Pancreas (tissue), 10 donors: ENCODE results near the gene DPYSL4. TPM values are rescaled to one million over a fixed set of nuclear protein-coding genes. Genes with fewer than 3 reads are reported as not detected.
A peak's percentile ranks its signal among the peaks of the same experiment; 100 is the strongest.

Source experiments
- ATAC-seq, 4 donors: fragments of 200-7000 bp; cut with Tn5 transposase; one replicate each; pipeline versions ENCODE4 v1.8.0 to v1.9.1; 2020; ENCODE audit warnings: mild to moderate bottlenecking in 4 of 4, moderate library complexity in 4 of 4
- DNase-seq, 6 donors: peaks; one replicate each; pipeline ENCODE4 v3.0.0-alpha.2; 2020
- FAIRE-seq: peaks from 2 replicates; lab custom pipeline; 2012; peaks lifted over from hg19 to GRCh38; lab: Jason Lieb, UNC
- H3K27ac ChIP-seq, 4 donors: fragments of 200-600 bp; sonication (generic); 1 replicate in 3 of 4; 2 replicates in 1 of 4; pipeline versions ENCODE4 v1.5.0 to v1.8.0; 2020
- H3K27me3 ChIP-seq, 4 donors: fragments of 200-600 bp; one replicate each; pipeline ENCODE4 v1.8.0; 2021
- H3K36me3 ChIP-seq, 3 donors: fragments of 200-600 bp; sonication (generic) in 1 of 3; one replicate each; pipeline versions ENCODE4 v1.5.0 to v1.8.0; 2020 to 2021
- H3K4me1 ChIP-seq, 3 donors: fragments of 200-600 bp; one replicate each; pipeline ENCODE4 v1.8.0; 2021
- H3K4me3 ChIP-seq, 4 donors: fragments of 200-600 bp; sonication (generic) in 2 of 4; one replicate each; pipeline versions ENCODE4 v1.5.0 to v1.8.0; 2020 to 2021
- H3K9me3 ChIP-seq, 4 donors: fragments of 200-600 bp; one replicate each; pipeline ENCODE4 v1.8.0; 2021
- WGBS, 2 donors: extraction: QIAGEN DNeasy Blood & Tissue Kit; methylation state at CpG; one replicate each; pipeline ENCODE4 v1.1.7; 2013; 5-methylcytosine and 5-hydroxymethylcytosine counted together
- intact Hi-C, 3 donors: fragments of 100-400 bp; cut with DNase I; formaldehyde crosslinking; loops; one replicate each; pipeline versions ENCODE4 v1.11.1 to v1.14.2; 2022
- polyA plus RNA-seq, 2 donors: library from polyadenylated mRNA; stranded (reverse); fragments of 200-250 nt; gene quantifications; one replicate each; pipeline ENCODE4 v1.2.3, GENCODE V29; 2013
- total RNA-seq, 6 donors: library from RNA; stranded (reverse); fragmentation: NEBNext Ultra II Directional in 4 of 6; extraction: Animal tissue kit (Norgen Biotek cat#: 25700) in 4 of 6; gene quantifications; one replicate each; pipeline versions ENCODE4 v1.2.1 to v1.2.4, GENCODE V29; 2021 to 2023
- TF ChIP-seq, protein P1 (sequence below), 4 donors: fragments of 200-600 bp; sonication (generic) in 3 of 4; IDR thresholded peaks; one replicate each; pipeline versions ENCODE4 v1.5.0 to v1.8.0; 2021; ENCODE audit warnings: antibody characterized with exemption in 4 of 4
- donor health status: healthy with polysubstance abuse.
- donor health status: DM: no; HTN: no; CAD: no; lungs with moderate emphysema.
- donor health status: DM: no; HTN: no; CAD: no.
- donor health status: control.
- donor health status: control.
- donor health status: Bipolar disorder and iron deficiency.
- donor health status: DM: yes; HTN: yes; CAD: no.
- donor health status: DM: no; HTN: no; CAD: no.
- donor health status: DM: no; HTN: no; CAD: no.
- donor health status: DM: yes; HTN: yes; CAD: no.

Gene DPYSL4
- total and polyA plus RNA-seq, 8 donors = 0.46 to 2.8 (median 1.2) TPM

DNA sequence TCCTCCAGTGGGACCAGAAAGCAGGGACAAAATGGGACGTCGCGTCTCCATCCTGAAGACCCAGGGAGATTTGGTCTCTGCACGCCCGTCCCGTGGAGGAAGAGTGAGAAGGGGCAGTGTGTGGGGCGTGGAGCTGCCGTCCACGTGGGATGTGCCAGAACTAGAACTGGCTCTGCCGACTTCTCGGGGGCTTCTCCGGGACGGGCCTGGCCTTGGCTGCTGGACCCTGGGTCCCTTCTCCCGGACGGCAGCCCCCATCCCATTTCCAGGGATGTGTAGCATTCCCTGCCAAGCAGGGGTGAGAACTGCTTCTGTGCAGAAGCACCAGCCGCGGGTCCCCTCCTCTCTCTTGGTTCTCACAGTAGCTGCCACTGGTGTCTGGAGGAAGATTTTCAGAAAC lies 18.8 kb upstream of the DPYSL4 start:
- 65 to 88% methylated on average over 17 of the region's 17 CpGs for WGBS, 2 donors
- DNase-seq (peak in 1 of 6 donors; percentile 28), ATAC-seq (no peak), FAIRE-seq (no peak)
- intact Hi-C loops = no loop called here
- no peaks in the 10 kb centered on the region for H3K36me3 ChIP-seq
- no peak overlapping the region for H3K4me3 ChIP-seq
- no peaks in the 10 kb centered on the region for H3K27me3 ChIP-seq
- no peaks in the 10 kb centered on the region for H3K9me3 ChIP-seq
- H3K4me1 ChIP-seq = peaks cover 0 to 2% (median 0%) of the 10 kb centered on the region in 3 donors
- no peak overlapping the region for H3K27ac ChIP-seq
- TF ChIP-seq, protein P1, sequence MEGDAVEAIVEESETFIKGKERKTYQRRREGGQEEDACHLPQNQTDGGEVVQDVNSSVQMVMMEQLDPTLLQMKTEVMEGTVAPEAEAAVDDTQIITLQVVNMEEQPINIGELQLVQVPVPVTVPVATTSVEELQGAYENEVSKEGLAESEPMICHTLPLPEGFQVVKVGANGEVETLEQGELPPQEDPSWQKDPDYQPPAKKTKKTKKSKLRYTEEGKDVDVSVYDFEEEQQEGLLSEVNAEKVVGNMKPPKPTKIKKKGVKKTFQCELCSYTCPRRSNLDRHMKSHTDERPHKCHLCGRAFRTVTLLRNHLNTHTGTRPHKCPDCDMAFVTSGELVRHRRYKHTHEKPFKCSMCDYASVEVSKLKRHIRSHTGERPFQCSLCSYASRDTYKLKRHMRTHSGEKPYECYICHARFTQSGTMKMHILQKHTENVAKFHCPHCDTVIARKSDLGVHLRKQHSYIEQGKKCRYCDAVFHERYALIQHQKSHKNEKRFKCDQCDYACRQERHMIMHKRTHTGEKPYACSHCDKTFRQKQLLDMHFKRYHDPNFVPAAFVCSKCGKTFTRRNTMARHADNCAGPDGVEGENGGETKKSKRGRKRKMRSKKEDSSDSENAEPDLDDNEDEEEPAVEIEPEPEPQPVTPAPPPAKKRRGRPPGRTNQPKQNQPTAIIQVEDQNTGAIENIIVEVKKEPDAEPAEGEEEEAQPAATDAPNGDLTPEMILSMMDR (IDR thresholded peaks at IDR 0.05) = no peak

- TF ChIP-seq, protein P1 (IDR thresholded peaks at IDR 0.05) = no peak
- H3K4me3 ChIP-seq = no peak overlapping the region
- 71 to 79% methylated on average over 26 to 28 of the region's 28 CpGs for WGBS, 2 donors
- no peaks in the 10 kb centered on the region for H3K27me3 ChIP-seq
- ATAC-seq = no peak
- peak in 2 of 6 donors; percentile 45 to 64 for DNase-seq
- FAIRE-seq = no peak
- no peaks in the 10 kb centered on the region for H3K36me3 ChIP-seq
- H3K4me1 ChIP-seq = no peaks in the 10 kb centered on the region
- H3K27ac ChIP-seq = no peak overlapping the region
- no peaks in the 10 kb centered on the region for H3K9me3 ChIP-seq
- intact Hi-C loops = no loop called here
These were observed 18.1 kb upstream of the DPYSL4 start for GRCh38 chr10:132168571-132169030.

DNA sequence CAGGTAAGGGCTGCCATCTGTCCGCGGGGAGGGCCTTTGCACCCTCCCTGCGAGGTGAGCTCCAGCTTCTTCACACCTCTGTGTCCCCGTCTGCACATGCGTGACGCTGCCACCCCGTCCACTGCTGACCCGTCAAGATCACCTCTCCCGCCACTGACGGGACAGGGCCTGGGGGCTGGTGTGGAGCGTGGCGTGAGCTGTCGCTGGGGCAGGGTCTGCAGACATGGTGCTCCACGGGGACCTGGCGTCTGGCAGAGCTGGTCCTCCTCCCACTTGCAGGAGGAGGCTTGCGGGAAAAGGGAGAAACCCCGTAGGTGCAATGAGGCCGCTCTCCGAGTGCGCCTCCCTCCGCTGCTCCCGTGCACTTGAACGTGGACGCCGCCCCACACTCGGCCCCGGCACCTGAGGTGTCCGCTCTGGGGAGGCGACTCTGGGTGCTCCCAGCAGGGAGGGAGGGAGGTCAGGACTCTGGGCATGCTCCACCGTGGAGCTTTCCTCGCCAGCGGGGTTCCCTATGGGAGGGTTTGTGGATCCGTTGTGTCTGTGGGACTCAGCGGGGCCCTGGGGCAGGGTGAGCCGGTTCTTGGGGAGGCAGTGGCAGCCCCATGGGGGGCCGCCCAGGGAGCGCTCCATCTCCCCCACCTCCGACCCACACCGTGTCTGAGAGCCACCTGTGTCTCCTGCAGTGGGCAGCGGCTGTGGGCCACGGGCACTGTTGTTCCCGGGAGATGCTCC lies 17.6 kb upstream of the DPYSL4 start:
- no peaks in the 10 kb centered on the region for H3K27me3 ChIP-seq
- ATAC-seq (no peak), FAIRE-seq (no peak), DNase-seq (peak in 2 of 6 donors; percentile 51 to 69)
- intact Hi-C loops = no loop called here
- no peaks in the 10 kb centered on the region for H3K4me1 ChIP-seq
- 70 to 81% methylated on average over 42 of the region's 42 CpGs for WGBS, 2 donors
- H3K4me3 ChIP-seq = no peak overlapping the region
- TF ChIP-seq, protein P1 (IDR thresholded peaks at IDR 0.05) = no peak
- H3K36me3 ChIP-seq = no peaks in the 10 kb centered on the region
- H3K9me3 ChIP-seq = no peaks in the 10 kb centered on the region
- no peak overlapping the region for H3K27ac ChIP-seq

GRCh38 chr10:132169766-132170560 lies 16.8 kb upstream of the DPYSL4 start:
- Histone ChIP-seq H3K4me1 (no peaks in the 10 kb centered on the region), H3K4me3 (no peak overlapping the region), H3K36me3 (no peaks in the 10 kb centered on the region), H3K27me3 (no peaks in the 10 kb centered on the region), H3K9me3 (no peaks in the 10 kb centered on the region), H3K27ac (no peak overlapping the region)
- FAIRE-seq (no peak), DNase-seq (peak in 2 of 6 donors; percentile 39 to 59), ATAC-seq (no peak)
- WGBS, 2 donors = 70 to 80% methylated on average over 42 to 46 of the region's 46 CpGs
- TF ChIP-seq, protein P1 (IDR thresholded peaks at IDR 0.05) = no peak
- intact Hi-C loops = no loop called here
